ENCODE results near the gene DNAJB13.

The DNAJB13 gene

DNA sequence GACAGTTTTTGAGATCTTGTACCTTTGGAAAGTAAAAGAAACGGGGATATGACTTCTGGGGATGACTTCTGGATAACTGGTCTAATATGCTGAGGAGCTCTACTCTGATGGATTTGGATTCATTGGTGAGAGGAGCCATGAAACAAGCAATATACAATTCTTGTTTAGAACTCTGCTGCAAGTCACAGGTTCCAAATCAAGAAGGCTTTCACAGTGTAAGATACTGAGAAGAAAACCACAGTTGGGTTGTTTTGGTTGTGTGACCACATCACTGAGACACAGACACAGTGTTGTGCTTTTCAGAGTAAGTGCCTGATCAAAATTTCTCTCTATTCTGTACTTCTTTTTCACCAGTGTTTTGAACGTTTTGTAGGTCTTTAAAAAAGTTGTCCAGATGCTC is 44.9 kb downstream of the DNAJB13 start:
- no peak for DNase-seq
- intact Hi-C loops (cut with DNase I) = no loop called here

DNA sequence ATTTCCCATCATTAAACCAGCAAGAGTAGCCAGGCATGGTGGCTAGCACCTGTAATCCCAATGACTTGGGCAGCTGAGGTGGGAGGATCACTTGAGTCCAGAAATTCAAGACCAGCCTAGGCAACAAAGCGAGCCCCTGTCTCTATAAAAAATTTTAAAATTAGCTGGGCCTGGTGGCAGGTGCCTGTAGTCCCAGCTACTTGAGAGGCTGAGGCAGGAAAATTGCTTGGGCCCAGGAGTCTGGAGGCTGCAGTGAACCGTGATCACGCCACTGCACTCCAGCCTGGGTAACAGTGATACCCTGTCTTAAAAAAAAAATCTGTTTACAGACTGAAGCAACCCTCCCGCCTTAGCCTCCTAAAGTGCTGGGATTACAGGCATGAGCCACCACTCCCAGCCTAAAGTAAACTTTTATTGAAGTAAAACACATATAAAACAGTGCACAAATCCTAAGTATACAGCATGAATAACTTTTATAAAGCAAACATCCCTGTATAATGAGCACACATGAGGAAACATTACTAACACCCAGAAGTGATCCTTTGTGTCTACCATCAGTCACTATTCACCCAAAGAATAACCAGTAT is 45.4 kb downstream of the DNAJB13 start:
- peak in 2 of 10 donors; percentile 1 to 18 for DNase-seq

DNA sequence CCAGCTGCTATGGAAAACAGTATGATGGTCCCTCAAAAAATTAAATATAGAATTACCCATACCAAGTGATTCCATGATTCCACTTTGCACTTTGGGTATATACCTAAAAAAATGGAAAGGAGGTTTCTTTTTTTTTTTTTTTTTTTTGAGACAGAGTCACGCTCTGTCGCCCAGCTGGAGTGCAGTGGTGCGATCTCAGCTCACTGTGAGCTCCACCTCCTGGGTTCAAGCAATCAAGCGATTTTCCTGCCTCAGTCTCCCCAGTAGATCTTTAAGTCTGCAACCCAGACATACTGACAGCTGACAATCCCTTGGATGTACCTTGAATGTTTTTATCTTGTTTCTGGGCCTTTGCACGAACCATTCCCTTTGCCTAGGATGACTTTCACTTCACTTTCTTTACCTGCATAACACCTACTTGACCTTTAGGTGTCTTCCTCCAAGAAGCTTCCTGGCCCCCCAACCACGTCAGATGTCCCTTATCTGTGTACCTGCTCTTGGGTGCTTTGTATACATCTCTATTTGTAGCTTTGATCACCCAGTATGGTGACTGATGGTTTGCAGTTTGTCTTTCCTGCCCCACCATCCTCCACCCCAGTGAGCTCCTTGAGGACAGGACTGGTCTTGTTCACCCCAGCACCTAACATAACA is 46.4 kb downstream of the DNAJB13 start:
- intact Hi-C loops (cut with DNase I) = no loop called here

More for the DNA sequence above, 45.4 kb downstream of the DNAJB13 start:
- intact Hi-C loops (cut with DNase I) = no loop called here

DNA sequence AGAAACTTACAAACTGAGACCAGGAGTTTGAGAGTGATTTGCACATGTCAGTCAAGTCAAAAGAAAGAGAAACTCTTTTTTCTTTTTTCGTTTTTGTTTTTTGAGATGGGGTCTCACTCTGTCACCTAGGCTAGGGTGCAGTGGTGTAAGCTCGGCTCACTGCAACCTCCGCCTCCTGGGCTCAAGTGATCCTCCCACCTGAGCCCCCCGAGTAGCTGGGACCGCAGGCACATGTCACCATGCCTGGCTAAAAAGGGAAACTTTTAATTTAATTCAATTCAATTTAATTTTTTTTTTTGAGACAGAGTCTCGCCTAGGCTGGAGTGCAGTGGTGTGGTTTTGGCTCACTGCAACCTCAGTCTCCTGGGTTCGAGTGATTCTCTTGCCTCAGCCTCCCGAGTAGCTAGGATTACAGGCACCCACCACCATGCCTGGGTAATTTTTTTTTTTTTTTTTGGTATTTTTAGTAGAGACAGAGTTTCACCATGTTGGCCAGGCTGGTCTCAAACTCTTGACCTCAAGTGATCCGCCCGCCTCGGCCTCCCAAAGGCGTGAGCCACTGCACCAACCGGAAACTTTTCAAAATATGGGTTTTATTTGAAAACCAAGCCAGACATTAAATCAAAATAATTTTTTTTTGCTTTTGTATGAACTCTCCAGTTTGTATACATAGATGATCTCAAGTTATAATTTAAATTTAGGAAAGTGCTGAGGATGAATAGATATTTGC is 48.2 kb downstream of the DNAJB13 start:
- intact Hi-C loops (cut with DNase I) = no loop called here
- DNase-seq = peak in 2 of 10 donors; percentile 43 to 76

More for the DNA sequence above, 46.4 kb downstream of the DNAJB13 start:
- peak in 1 of 10 donors; percentile 27 for DNase-seq

DNA sequence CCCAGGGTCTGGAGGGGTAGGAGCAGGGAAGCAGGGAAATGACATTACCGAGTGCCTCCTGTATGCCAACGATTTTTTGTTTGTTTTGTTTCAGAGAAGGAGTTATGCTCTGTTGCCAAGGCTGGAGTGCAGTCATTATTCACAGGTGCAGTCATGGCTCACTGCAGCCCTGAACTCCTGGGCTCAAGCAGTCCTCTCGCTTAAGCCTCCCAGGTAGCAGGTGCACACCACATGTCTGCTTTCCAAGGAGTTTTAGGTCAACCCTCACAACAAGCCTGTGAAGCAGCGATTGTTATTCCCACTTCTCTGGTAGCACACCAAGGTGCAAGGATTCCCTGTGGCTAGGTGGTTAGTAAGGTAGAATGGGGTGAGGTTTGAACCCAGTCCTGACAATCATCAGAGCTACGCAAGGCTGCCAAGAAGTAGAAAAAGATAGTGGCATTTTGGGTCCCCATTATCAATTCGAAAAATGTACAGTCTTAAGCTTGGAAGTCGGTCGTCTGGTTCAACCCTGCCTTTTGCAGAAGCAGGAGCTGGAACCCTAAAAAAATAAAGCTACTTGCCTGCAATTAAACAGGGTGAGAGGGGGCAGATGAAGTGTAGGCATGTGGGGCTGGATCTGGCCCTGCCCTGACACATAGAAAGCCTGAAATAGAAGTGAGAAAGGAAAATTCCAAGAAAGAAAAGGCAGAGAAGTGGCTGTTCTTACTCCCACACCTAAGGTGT is 48.9 kb downstream of the DNAJB13 start:
- peak in 2 of 10 donors; percentile 27 to 61 for DNase-seq
- intact Hi-C loops (cut with DNase I) = no loop called here

DNA sequence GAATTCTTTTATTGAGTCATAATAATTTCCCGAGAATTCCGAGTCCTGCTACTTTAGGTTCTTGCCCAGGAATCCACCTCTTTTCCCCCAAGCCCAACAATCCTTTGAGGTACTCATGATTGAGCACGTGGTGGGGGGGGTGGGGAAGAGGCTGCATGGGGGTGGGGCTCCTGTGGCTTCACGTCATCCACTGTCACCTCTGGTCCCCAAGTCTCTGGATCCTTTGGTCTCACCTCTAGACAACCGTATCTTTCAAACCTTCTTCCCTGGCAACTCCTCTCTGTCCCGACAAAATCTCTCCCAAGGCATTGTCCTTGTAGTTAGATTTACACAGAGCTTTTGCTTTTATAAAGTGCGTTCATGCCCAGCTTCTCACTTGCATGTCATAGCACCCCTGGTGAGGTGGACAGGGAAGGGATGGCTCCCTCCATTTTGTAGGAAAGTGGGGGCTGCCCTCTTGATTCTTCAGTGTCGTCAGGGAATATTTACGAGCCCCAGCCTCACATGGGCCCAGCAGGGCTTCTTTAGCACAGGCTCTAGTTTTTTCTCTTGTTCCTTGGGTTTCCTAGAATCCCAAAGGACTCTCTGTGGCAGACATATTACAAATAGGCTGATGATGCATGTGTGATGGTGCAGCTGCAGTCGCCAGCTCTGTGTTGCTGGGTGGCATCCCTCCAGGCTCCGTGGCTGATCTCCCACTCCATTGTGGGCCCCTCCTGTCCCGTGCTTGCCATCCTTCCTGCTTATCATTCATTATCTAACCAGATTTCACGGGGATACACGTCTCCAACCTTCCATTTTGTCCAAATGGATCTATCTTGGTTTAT is 49.7 kb downstream of the DNAJB13 start:
- intact Hi-C loops (cut with DNase I) = no loop called here
- DNase-seq = peak in 4 of 10 donors; percentile 29 to 78 (median 42)

DNA sequence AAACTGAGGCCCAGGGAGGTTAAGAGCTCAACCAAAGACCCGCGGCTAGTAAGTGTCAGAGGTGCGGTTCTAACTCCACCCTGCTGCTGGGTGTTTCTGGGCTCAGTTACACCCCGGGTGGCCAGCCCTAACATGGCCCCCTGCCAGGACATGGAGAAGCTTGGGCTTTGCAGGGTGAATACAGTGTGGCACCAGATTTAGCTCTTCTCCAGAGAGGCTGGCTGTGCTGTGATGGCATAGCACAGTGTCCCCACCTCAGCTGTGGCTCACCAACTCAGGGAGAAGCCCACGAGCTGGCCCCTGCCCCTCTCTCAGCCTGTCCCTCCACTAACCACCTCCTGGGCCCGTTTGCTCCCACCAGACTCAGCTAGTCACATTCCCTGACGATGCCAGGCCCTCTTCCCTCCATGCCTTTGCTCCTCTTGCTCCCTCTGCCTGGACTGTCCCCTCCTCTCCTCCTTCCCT is 51.0 kb downstream of the DNAJB13 start:
- intact Hi-C loops (cut with DNase I) = no loop called here

DNA sequence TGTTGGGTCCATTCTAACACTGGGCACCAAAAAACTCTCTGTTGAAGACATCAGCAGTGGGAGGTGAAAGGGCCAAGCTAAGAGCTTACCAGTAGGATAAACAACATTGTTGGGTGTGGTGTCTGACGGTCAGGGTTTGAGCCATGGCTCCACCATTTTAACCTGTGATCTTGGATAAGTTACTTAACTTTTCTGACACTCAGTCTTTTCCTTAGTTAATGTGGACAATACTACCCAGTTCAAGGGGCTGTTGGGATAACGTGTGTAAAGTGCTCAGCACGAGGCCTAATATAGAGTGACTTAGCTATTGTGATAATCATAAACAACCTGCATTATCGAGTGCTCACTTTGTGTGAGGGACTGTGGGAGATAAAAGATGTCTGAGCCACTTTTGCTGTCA is 52.0 kb downstream of the DNAJB13 start:
- intact Hi-C loops (cut with DNase I) = no loop called here
- peak in 1 of 10 donors; percentile 3 for DNase-seq

More for the DNA sequence above, 51.0 kb downstream of the DNAJB13 start:
- peak in 1 of 10 donors; percentile 56 for DNase-seq

DNA sequence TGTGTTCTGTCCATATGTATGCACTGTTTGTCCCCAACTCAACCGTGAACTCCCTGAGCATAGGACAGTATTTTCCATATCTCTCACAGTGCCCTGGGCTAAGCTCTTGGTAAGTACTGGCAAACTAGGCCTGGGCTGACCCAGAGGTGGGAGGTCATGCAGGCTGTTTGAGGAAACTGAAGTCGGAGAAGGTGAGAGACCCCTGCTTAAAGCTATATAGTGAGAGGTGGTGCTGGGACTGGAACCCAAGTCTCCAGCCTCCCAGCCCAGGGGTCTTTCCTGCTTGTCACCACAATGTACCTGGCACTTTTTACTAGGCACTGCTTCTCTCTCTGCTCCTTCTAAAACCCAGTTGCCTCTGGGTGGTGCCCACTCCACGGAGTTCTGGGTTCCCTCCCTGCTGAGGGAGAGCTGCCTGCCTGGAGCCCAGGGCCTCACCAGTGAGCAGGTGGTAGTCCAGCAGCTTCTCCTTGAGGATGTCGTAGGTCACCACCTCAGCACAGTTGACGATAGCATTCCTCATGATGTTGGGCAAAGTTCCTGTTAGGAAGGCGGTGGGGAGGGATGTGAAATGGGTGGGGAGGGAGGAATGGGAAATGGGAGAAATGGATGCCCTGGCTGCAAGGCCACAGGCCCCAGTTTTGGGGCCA is 53.3 kb downstream of the DNAJB13 start:
- DNase-seq = peak in 1 of 10 donors; percentile 30
- intact Hi-C loops (cut with DNase I) = no loop called here

DNA sequence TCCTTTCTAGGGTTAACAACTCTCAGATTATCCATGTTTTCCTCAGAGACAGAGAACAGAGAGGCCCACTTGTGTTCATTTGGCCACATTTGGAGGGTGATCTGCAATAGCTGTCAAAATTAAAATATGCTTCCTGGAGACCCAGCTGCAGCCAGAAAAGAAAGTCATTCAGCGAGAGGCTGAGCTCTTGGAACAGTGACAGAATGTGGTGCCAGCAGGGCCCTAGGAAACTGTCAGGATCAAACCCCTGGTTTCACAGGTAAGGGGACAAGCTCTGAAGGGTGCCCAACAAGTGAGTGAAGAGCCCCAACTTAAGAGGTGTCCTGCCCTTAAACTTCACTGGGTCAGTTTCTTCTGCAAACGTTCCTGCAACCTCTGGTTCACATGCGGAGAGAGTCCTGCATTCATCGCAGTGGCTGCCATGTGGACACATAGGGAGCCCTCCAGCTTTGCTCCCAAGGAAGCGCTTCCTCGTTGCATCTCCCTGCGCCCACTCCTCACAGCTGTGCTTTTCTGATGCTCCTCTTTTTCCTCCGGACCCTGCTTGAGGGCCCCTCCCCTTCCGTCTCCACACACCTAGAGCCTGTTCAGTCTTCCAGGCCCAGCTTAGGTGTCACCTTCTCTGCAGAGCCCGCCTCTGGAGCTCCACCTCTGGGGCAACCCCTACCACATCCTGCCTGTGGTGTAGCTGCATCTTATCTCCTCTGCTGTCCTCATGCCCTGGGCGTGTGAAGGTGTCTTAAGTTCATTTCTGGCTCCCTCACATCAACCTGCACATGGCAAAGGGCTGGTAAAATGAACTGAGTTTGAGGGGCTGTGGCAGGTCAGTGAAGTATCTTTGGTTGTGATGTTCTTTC is 54.2 kb downstream of the DNAJB13 start:
- DNase-seq = peak in 1 of 10 donors; percentile 69
- intact Hi-C loops (cut with DNase I) = no loop called here

DNA sequence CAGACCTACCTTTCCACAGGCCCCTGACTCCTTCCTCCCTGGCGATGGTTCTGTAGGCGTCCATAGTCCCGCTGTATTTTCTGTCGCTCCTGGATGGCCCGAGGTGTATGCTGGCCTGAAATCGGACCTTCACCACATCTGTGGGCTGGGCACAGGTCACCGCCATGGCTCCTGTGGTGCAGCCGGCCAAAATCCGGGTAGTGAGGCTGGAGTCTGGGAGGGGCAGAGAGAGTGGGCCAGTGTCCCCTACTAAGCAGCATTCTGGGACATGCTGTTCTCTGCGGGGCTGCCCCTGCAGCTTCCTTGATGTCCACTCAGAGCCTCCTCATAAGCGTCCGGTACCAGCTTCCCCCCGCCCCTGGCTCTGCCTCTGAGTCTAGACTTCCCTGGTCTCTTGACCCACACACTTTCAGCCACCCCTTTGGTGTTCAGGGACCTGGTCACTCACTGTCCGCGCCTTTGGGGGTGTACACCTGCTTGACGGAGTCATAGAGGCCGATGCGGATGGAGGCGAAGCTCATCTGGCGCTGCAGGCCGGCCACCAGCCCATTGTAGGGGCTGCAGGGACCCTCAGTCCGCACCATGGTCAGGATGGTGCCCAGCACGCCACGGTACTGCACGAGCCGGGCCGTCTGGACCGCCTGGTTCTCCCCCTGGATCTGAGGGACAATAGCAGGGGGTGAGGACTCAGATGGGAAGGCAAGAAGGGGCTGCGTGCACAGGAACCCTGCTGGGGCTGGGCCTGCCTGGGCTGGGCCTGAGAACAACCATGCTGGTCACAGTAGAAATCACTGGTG is 55.1 kb downstream of the DNAJB13 start:
- peak in 1 of 10 donors; percentile 59 for DNase-seq
- intact Hi-C loops (cut with DNase I) = no loop called here

DNA sequence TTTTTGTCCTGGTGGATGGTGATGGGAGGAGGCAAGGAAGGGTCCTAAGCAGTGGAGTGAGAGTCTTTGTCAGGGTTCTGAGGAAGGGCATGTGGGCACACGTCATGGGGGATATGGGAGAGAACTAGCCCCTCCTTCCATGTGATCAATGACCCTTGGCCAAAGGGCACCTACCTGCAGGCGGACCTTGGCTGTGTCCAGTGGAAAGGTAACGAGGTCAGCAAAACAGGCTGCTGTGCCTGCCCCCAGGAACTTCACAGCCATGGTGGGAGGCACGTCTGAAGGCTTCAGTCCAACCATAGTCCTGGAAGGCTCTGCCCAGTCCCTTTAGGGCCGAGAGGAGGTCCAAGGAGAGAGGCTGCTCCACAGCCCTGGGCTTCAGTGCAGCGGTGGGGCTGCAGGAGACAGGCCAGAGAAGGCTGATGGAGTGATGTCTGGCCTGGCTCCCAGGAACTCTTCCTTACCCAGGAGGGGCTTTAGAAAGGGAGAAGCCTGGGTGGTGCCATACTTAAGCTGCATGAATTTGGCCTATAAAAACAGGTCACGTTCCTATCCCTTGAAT is 56.0 kb downstream of the DNAJB13 start:
- intact Hi-C loops (cut with DNase I) = no loop called here
- DNase-seq = peak in 1 of 10 donors; percentile 3

DNA sequence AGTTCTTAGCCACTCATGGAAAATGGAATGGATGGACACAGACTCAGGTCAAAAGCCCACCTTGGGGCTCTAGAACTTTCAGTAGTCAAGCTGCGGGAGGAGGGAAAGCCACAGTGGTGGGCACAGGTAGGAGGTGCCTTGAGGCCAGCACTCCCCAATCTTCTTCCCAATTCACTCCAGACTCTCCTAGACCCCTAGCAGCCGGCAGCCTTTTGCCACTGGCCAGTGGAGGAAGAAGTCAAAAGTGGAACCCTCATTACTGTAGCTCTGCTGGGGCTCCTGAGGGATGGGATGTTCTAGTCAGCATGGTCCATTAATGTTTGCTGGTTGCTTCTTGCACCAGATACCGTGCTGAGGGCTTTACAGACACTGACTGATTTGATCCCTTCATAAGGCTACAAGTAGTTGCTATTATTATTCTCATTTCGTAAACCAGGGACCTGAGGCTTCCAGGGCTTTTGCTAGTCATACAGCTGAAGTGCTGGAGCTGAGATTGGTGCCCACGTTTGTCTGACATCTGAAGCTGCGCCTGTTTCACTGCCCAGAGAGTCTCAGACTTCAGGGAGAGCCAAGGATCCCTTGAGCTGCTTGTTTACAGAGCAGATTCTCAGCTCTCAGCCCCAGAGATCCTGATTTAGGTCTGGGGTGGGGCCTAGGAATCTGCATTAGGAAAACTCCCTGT is 57.0 kb downstream of the DNAJB13 start:
- intact Hi-C loops (cut with DNase I) = no loop called here
- DNase-seq = peak in 1 of 10 donors; percentile 4

DNA sequence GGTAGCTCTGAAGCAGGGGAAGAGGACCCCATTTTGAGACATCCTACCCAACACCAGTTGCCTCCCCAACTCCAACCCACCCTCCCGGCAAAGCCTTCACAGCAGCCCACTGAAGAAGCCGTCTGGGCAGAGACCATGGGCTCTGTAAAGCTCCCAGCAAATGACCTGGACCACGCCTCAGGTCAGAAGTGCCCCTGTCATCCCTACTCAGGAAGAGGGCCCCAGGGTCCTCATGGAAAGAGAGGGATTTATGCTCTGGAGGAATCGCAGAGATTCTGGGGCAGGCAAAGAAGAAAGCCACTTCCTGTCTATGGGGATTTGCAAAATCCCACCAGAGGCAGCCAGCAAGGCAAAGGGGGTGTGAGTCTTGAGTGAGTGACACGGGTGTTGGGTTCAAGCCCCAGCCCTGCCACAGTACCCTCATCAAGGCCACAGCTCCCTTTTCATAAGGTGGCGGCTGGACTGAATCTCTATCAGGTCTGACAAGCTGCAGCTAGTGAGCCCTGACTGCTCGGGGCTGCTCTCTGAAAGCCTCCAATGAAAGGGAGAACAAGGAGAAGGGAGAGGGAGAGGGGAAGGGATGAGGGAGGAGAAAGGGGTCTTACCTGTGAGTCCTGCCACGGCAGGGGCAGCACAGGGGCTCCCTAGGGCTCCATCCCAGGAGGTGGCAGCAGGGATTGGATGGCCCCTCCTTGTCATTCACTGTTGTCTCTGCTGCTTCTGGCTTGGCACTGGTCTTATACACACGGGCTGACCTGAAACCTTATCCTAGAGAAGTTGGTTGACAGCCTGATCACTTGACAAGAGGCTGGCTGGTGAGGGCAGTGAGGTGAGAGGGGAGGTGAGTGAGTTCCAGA is 57.8 kb downstream of the DNAJB13 start, which contains the start of gene UCP3:
UCP3 (minus strand) TSS at position 713 of the 857 bp plus-strand sequence. CDS start 2,043 bp downstream, outside the sequence.
- DNase-seq = peak in 1 of 10 donors; percentile 29

DNA sequence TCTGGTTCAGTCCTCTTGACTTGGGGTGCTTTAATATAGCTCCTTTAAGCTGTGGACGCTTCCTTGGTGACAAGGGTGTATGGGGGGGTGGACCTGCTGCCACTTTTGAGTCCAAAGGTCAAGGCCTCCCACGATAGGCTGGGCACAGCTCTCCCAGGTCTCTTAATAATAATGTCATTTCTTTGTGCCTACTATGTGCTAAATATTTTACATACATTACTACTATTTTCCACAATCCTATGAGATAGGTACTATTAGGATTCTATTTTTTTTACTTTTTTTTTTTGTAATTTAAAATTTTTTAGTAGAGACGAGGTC is 58.4 kb downstream of the DNAJB13 start:
- intact Hi-C loops (cut with DNase I) = no loop called here
- no peak for DNase-seq

More for the DNA sequence above, 57.8 kb downstream of the DNAJB13 start, which contains the start of gene UCP3:
- intact Hi-C loops (cut with DNase I) = no loop called here

All from posterior cingulate gyrus (tissue), 11 donors.